GM12874 (cell line): Measurements from ENCODE around the gene BCKDHA.

Experiments used
- CTCF ChIP-seq: IDR thresholded peaks from 2 replicates; pipeline ENCODE4 v1.5.1; 2011; ENCODE audit warnings: low read depth, mild to moderate bottlenecking, control low read depth, low read length, moderate library complexity; ENCODE audit not compliant: insufficient read depth

The BCKDHA gene

GRCh38 chr19:41420101-41420880, 22.7 kb downstream of the BCKDHA start:
- no peak for TF ChIP-seq CTCF

DNA sequence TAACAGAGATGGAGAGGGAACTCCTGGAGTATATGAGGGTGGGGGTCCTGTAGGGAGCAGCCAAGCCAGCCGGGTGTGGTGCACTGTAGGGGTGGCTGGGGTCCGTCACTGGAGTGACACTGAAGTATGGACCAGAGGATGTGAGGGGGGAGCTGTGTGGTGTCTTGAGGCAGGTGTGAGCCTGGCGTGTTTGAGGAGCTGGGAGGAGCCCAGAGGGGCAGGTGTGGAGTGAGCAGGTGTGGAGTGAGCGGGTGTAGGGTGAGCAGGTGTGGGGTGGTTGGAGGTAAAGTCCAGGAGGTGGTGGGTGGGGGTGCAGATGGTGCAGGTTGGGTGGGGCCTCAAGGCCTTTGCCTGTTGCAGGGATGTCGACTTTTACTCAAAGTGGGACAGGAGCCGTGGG, 23.7 kb downstream of the BCKDHA start:
- no peak for TF ChIP-seq CTCF

- TF ChIP-seq CTCF = no peak
These were observed 24.4 kb downstream of the BCKDHA start for GRCh38 chr19:41421973-41422372.

GRCh38 chr19:41422456-41422855, 24.8 kb downstream of the BCKDHA start:
- no peak for TF ChIP-seq CTCF

DNA sequence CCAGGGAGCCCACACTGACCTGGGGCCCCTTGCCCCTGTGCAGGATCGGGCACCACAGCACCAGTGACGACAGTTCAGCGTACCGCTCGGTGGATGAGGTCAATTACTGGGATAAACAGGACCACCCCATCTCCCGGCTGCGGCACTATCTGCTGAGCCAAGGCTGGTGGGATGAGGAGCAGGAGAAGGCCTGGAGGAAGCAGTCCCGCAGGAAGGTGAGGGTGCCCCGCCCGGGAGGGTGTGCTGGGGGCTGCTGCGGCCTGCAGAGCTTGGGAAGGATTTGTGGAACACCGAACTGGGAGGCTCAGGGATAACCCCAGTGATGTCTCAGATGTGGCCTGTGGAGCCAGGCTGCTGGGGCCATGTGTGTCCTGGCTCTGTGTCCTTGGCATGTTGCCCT, 25.3 kb downstream of the BCKDHA start:
- no peak for TF ChIP-seq CTCF

DNA sequence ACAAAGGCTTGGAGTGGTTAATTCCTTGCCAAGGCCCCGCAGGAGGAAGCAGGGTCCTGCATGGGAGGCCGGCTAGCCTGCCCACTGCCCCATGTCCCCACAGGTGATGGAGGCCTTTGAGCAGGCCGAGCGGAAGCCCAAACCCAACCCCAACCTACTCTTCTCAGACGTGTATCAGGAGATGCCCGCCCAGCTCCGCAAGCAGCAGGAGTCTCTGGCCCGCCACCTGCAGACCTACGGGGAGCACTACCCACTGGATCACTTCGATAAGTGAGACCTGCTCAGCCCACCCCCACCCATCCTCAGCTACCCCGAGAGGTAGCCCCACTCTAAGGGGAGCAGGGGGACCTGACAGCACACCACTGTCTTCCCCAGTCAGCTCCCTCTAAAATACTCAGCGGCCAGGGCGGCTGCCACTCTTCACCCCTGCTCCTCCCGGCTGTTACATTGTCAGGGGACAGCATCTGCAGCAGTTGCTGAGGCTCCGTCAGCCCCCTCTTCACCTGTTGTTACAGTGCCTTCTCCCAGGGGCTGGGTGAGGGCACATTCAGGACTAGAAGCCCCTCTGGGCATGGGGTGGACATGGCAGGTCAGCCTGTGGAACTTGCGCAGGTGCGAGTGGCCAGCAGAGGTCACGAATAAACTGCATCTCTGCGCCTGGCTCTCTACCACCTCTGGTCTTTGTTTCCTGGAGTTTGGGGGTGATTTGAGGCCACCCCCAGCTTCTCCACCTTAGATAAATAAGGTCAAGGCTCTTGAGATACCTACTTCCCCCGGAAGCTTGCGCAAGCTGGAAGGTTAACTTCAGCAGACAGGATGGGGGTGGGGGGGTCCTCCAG, 26.9 kb downstream of the BCKDHA start:
- no peak for TF ChIP-seq CTCF

- no peak for TF ChIP-seq CTCF
These were observed 27.8 kb downstream of the BCKDHA start for GRCh38 chr19:41425174-41426115.
